Esophagus muscularis mucosa (tissue), 4 donors: ENCODE data around the gene SDF4. TPM values are rescaled to one million over a fixed set of nuclear protein-coding genes. Genes with fewer than 3 reads are reported as not detected.

Experiments
- DNase-seq: peaks from one replicate; pipeline ENCODE4 v3.0.0-alpha.2; 2017; ENCODE audit errors: extremely low spot score
- H3K27ac ChIP-seq, 4 donors: fragments of 200-600 bp; sonication (generic); replicated peaks in 1 of 4; 1 replicate in 3 of 4; 2 replicates in 1 of 4; pipeline ENCODE4 v1.5.1; 2016 to 2019; ENCODE audit warnings: mild to moderate bottlenecking in 1 of 4
- H3K27me3 ChIP-seq, 4 donors: fragments of 200-600 bp; sonication (generic); one replicate each; pipeline versions ENCODE4 v1.5.1 to v1.6.0; 2016 to 2019
- H3K36me3 ChIP-seq, 4 donors: fragments of 200-600 bp; sonication (generic); one replicate each; pipeline ENCODE4 v1.5.1; 2016 to 2019
- H3K4me1 ChIP-seq, 4 donors: fragments of 200-600 bp; sonication (generic); one replicate each; pipeline ENCODE4 v1.5.1; 2016 to 2019
- H3K4me3 ChIP-seq, 4 donors: fragments of 200-600 bp; sonication (generic); 1 replicate in 2 of 4; 2 replicates in 2 of 4; pipeline ENCODE4 v1.5.1; 2016 to 2019; ENCODE audit warnings: mild to moderate bottlenecking in 4 of 4, moderate library complexity in 1 of 4
- H3K9me3 ChIP-seq, 4 donors: fragments of 200-600 bp; sonication (generic); 1 replicate in 3 of 4; 2 replicates in 1 of 4; pipeline ENCODE4 v1.5.1; 2016 to 2019
- CTCF ChIP-seq, 3 experiments: fragments of 200-600 bp in 2 of 3; fragments of 450-650 bp in 1 of 3; sonication (generic) in 2 of 3; IDR thresholded peaks; one replicate each; pipeline ENCODE4 v1.5.1; 2017 to 2019; ENCODE audit warnings: antibody characterized with exemption in 3 of 3, mild to moderate bottlenecking in 2 of 3, moderate library complexity in 1 of 3
- EP300 ChIP-seq: sonication (generic); formaldehyde crosslinking; IDR thresholded peaks from one replicate; pipeline ENCODE4 v1.6.1; 2017; ENCODE audit warnings: antibody characterized with exemption
- POLR2A ChIP-seq: fragments of 450-650 bp; IDR thresholded peaks from one replicate; pipeline ENCODE4 v1.6.1; 2017; ENCODE audit warnings: antibody characterized with exemption, moderate library complexity, mild to moderate bottlenecking, low read depth
- POLR2AphosphoS5 ChIP-seq, 2 donors: sonication (generic); formaldehyde crosslinking; IDR thresholded peaks; one replicate each; pipeline ENCODE4 v1.6.1; 2017; ENCODE audit warnings: antibody characterized with exemption in 2 of 2
- WGBS: methylation state at CpG from one replicate; pipeline ENCODE4 v1.1.5; 2018; 5-methylcytosine and 5-hydroxymethylcytosine counted together
- intact Hi-C: fragments of 100-400 bp; cut with DNase I; formaldehyde crosslinking; loops from one replicate; pipeline ENCODE4 v1.15.1; 2023
- total RNA-seq, 4 donors: library from RNA; depleted of rRNA; stranded (reverse); fragments of >200 nt; gene quantifications; one replicate each; pipeline versions ENCODE4 v1.1.0 to v1.2.1, GENCODE V29; 2016

The SDF4 gene
- total RNA-seq, 4 donors from 2014 or later = 88.5 to 125 (median 107) TPM

- no peaks in the 10 kb centered on the region for H3K9me3 ChIP-seq
- no peak for DNase-seq
- TF ChIP-seq POLR2A (no peak), EP300 (no peak), CTCF (IDR thresholded peaks at IDR 0.05) (no peak), POLR2AphosphoS5 (IDR thresholded peaks at IDR 0.05) (no peak)
- H3K4me1 ChIP-seq = peaks cover under 1 to 31% (median 16%) of the 10 kb centered on the region in 4 donors
- WGBS = 94% methylated on average over 17 of the region's 21 CpGs
- intact Hi-C loops = no loop called here
- no peak overlapping the region for H3K4me3 ChIP-seq
- H3K36me3 ChIP-seq = peaks cover 61 to 100% (median 98%) of the 10 kb centered on the region in 4 donors
- no peak overlapping the region for H3K27ac ChIP-seq
- no peaks in the 10 kb centered on the region for H3K27me3 ChIP-seq
Observed at GRCh38 chr1:1223891-1224290, 7.9 kb downstream of the SDF4 start.

GRCh38 chr1:1223321-1223720 is 8.5 kb downstream of the SDF4 start:
- DNase-seq = no peak
- Histone ChIP-seq H3K27ac (no peak overlapping the region), H3K4me1 (peaks cover 0 to 25% (median 12%) of the 10 kb centered on the region in 4 donors), H3K36me3 (peaks cover 67 to 100% (median 98%) of the 10 kb centered on the region in 4 donors), H3K27me3 (no peaks in the 10 kb centered on the region), H3K4me3 (no peak overlapping the region), H3K9me3 (no peaks in the 10 kb centered on the region)
- WGBS = 92% methylated on average over 15 of the region's 15 CpGs
- TF ChIP-seq POLR2A = no peak
- no peak for TF ChIP-seq CTCF (IDR thresholded peaks at IDR 0.05)
- no peak for TF ChIP-seq POLR2AphosphoS5 (IDR thresholded peaks at IDR 0.05)
- TF ChIP-seq EP300 = no peak
- intact Hi-C loops = no loop called here

- no peaks in the 10 kb centered on the region for H3K9me3 ChIP-seq
- 96% methylated on average over 36 of the region's 44 CpGs for WGBS
- no peak for DNase-seq
- TF ChIP-seq POLR2A (no peak), EP300 (no peak), CTCF (IDR thresholded peaks at IDR 0.05) (no peak), POLR2AphosphoS5 (IDR thresholded peaks at IDR 0.05) (no peak)
- peaks cover 0 to 19% (median 9%) of the 10 kb centered on the region in 4 donors for H3K4me1 ChIP-seq
- peaks cover 68 to 100% (median 98%) of the 10 kb centered on the region in 4 donors for H3K36me3 ChIP-seq
- no peak overlapping the region for H3K4me3 ChIP-seq
- H3K27me3 ChIP-seq = no peaks in the 10 kb centered on the region
- intact Hi-C loops = no loop called here
- no peak overlapping the region for H3K27ac ChIP-seq
Observed at GRCh38 chr1:1222575-1223225, 9.1 kb downstream of the SDF4 start.

GRCh38 chr1:1221887-1222574 is 9.8 kb downstream of the SDF4 start:
- Histone ChIP-seq H3K4me3 (no peak overlapping the region), H3K27me3 (no peaks in the 10 kb centered on the region), H3K36me3 (peaks cover 68 to 100% (median 97%) of the 10 kb centered on the region in 4 donors), H3K27ac (no peak overlapping the region), H3K9me3 (no peaks in the 10 kb centered on the region), H3K4me1 (peaks cover 0 to 12% (median 5%) of the 10 kb centered on the region in 4 donors)
- TF ChIP-seq POLR2A (no peak), CTCF (IDR thresholded peaks at IDR 0.05) (no peak), EP300 (no peak), POLR2AphosphoS5 (IDR thresholded peaks at IDR 0.05) (no peak)
- 85% methylated on average over 18 of the region's 30 CpGs for WGBS
- intact Hi-C loops = no loop called here
- DNase-seq = no peak
